Trophoblast cell (in vitro differentiated cells and primary cell): ENCODE results near the gene SLC12A9.
A peak's percentile ranks its signal among the peaks of the same experiment; 100 is the strongest.

Experiments used
- DNase-seq, 2 donors: peaks; one replicate each; pipeline ENCODE4 v3.0.0-alpha.2; 2016
- H2AFZ ChIP-seq: 2 replicates; pipeline ENCODE4 v1.6.1; 2013; ENCODE audit warnings: low read length, moderate library complexity, mild to moderate bottlenecking; ENCODE audit not compliant: insufficient read depth, poor library complexity
- H2AK5ac ChIP-seq: 2 replicates; pipeline ENCODE4 v1.6.1; 2013; ENCODE audit warnings: mild to moderate bottlenecking, low read length
- H2BK120ac ChIP-seq: 2 replicates; pipeline ENCODE4 v1.6.1; 2013; ENCODE audit warnings: low read length, mild to moderate bottlenecking, moderate library complexity; ENCODE audit not compliant: insufficient read depth, poor library complexity
- H2BK12ac ChIP-seq: 2 replicates; pipeline ENCODE4 v1.6.1; 2013; ENCODE audit warnings: mild to moderate bottlenecking, low read length, moderate library complexity
- H2BK5ac ChIP-seq: 2 replicates; pipeline ENCODE4 v1.6.1; 2013; ENCODE audit warnings: low read length, low read depth, moderate library complexity, mild to moderate bottlenecking; ENCODE audit not compliant: poor library complexity
- H3K14ac ChIP-seq: 2 replicates; pipeline ENCODE4 v1.6.1; 2013; ENCODE audit warnings: mild to moderate bottlenecking, low read length
- H3K18ac ChIP-seq: 2 replicates; pipeline ENCODE4 v1.6.1; 2013; ENCODE audit warnings: mild to moderate bottlenecking, low read length
- H3K23ac ChIP-seq: 2 replicates; pipeline ENCODE4 v1.6.1; 2013; ENCODE audit warnings: low read length
- H3K27ac ChIP-seq: 2 replicates; pipeline ENCODE4 v1.5.1; 2013; ENCODE audit warnings: low read depth, mild to moderate bottlenecking, inconsistent platforms, low read length, moderate library complexity
- H3K27me3 ChIP-seq: 2 replicates; pipeline ENCODE4 v1.6.1; 2013; ENCODE audit warnings: inconsistent platforms, mild to moderate bottlenecking, low read length, moderate library complexity; ENCODE audit not compliant: insufficient read depth
- H3K36me3 ChIP-seq, 2 experiments: 1 replicate in 1 of 2; 2 replicates in 1 of 2; pipeline ENCODE4 v1.6.1; 2013; ENCODE audit warnings: low read length in 2 of 2, mild to moderate bottlenecking in 2 of 2, moderate library complexity in 1 of 2; ENCODE audit not compliant: insufficient read depth in 2 of 2, control insufficient read depth in 1 of 2
- H3K4ac ChIP-seq: 2 replicates; pipeline ENCODE4 v1.6.1; 2013; ENCODE audit warnings: low read depth, mild to moderate bottlenecking, low read length, moderate library complexity
- H3K4me1 ChIP-seq, 2 experiments: 1 replicate in 1 of 2; 2 replicates in 1 of 2; pipeline ENCODE4 v1.6.1; 2013; ENCODE audit warnings: low read length in 2 of 2, mild to moderate bottlenecking in 2 of 2, moderate library complexity in 1 of 2; ENCODE audit not compliant: insufficient read depth in 2 of 2, control insufficient read depth in 1 of 2
- H3K4me2 ChIP-seq: 2 replicates; pipeline ENCODE4 v1.6.1; 2013; ENCODE audit warnings: inconsistent platforms, mild to moderate bottlenecking, low read length, moderate library complexity
- H3K4me3 ChIP-seq: 2 replicates; pipeline ENCODE4 v1.5.1; 2013; ENCODE audit warnings: mild to moderate bottlenecking, low read depth, low read length, inconsistent platforms
- H3K79me1 ChIP-seq: one replicate; pipeline ENCODE4 v1.6.1; 2013; ENCODE audit warnings: low read length
- H3K79me2 ChIP-seq: 2 replicates; pipeline ENCODE4 v1.6.1; 2013; ENCODE audit warnings: low read length, mild to moderate bottlenecking; ENCODE audit not compliant: control insufficient read depth, insufficient read depth, poor library complexity
- H3K9ac ChIP-seq: 2 replicates; pipeline ENCODE4 v1.6.1; 2013; ENCODE audit warnings: mild to moderate bottlenecking, low read length
- H3K9me3 ChIP-seq: 2 replicates; pipeline ENCODE4 v1.6.1; 2013; ENCODE audit warnings: low read depth, mild to moderate bottlenecking, control low read depth, inconsistent platforms, low read length; ENCODE audit not compliant: insufficient read depth
- H4K12ac ChIP-seq: 2 replicates; pipeline ENCODE4 v1.6.1; 2013; ENCODE audit warnings: low read depth, mild to moderate bottlenecking, low read length, moderate library complexity
- H4K8ac ChIP-seq: 2 replicates; pipeline ENCODE4 v1.6.1; 2013; ENCODE audit warnings: low read depth, mild to moderate bottlenecking, low read length, moderate library complexity
- H4K91ac ChIP-seq: one replicate; pipeline ENCODE4 v1.6.1; 2013; ENCODE audit warnings: low read depth, mild to moderate bottlenecking, low read length, moderate library complexity
- WGBS: extraction: QIAGEN DNeasy Blood & Tissue Kit; methylation state at CpG from one replicate; pipeline ENCODE4 v1.1.7; 2013; ENCODE audit warnings: missing lambda C conversion rate; ENCODE audit not compliant: insufficient read length, insufficient coverage; ENCODE audit errors: extremely low coverage; 5-methylcytosine and 5-hydroxymethylcytosine counted together

SLC12A9 gene

DNA sequence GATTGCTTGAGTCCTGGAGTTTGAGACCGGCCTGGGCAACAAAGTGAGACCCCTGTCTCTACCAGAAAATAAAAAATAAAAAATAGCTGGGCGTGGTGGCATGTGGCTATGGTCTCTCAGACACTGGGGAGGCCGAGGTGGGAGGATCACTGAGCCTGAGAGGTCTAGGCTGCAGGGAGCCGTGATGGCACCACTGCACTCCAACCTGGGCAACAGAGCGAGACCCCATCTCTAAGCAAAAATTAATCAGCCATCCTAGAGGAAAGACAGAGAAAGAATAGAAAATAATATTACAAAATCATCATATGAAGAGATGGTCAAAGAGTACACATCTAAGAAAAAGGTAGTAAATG, 20.3 kb upstream of the SLC12A9 start:
- H2BK5ac ChIP-seq: no peak overlapping the region
- H3K18ac ChIP-seq: no peak overlapping the region
- H3K23ac ChIP-seq: no peak overlapping the region
- no peak overlapping the region for H3K4me3 ChIP-seq
- no peak for DNase-seq
- no peak overlapping the region for H3K27ac ChIP-seq
- no peaks in the 10 kb centered on the region for H3K27me3 ChIP-seq
- H2BK12ac ChIP-seq: no peak overlapping the region
- H4K91ac ChIP-seq: no peak overlapping the region
- no peak overlapping the region for H4K8ac ChIP-seq
- no peaks in the 10 kb centered on the region for H3K9me3 ChIP-seq
- no peaks in the 10 kb centered on the region for H3K36me3 ChIP-seq
- peaks cover 9% of the 10 kb centered on the region for H3K79me2 ChIP-seq
- no peak overlapping the region for H3K4me2 ChIP-seq
- no peak overlapping the region for H3K4ac ChIP-seq
- H2AFZ ChIP-seq: no peak overlapping the region
- WGBS: no CpG with 5 or more reads among the region's 5 CpGs
- H3K79me1 ChIP-seq: peaks cover 28% of the 10 kb centered on the region
- peaks cover 11 to 15% of the 10 kb centered on the region in 2 experiments for H3K4me1 ChIP-seq
- no peak overlapping the region for H3K9ac ChIP-seq
- H2AK5ac ChIP-seq: no peak overlapping the region
- H3K14ac ChIP-seq: no peak overlapping the region
- no peak overlapping the region for H2BK120ac ChIP-seq
- H4K12ac ChIP-seq: no peak overlapping the region

DNA sequence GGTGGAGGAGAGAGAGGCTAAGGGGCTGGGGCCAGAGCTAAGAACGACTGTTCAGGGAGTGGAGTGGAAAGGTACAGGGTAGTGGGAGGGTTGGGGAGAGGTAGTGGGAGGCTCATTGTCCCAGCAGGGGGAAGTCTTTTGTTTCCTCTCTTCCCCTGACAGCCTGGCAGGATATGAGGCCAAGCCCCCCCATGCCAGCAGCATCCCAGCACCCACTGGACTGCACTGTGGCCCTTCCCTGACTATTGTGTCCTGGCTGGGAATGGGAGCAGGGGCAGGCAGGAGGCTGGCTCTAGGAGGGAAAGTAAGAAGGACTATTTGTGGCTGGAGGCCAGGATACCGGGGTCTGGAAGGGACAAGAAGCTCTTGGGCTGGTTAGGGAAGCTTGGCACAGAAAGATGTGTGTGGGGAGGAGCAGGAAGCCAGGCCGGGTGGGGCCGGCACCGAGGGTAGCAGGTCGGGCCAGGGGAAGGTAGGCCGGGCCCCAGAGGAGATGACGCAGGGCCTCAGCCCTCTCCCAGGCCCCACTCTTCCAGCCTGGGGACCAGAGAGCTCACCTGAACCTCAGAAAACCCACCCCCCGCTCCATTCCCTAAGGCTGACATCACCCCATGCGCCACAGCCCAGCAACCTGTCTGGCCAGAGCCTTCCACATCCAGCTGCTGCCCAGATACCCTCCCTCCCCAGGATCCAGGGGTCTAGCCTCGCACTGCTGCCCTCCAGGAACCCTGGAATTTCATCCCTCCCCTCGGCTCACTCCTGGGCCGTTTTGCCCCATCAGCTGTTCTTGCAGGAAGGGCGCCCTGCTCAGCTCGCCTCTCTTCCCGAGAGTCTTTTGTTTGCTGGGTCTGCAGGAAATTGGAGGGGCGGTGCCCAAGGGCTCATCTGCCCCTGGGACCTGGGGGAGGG, 16.4 kb upstream of the SLC12A9 start:
- H3K79me1 ChIP-seq: peaks cover 17% of the 10 kb centered on the region
- H3K18ac ChIP-seq: peak overlapping the region; percentile 93
- peak overlapping the region; percentile 95 for H2BK120ac ChIP-seq
- peak overlapping the region; percentile 99 for H4K91ac ChIP-seq
- no peaks in the 10 kb centered on the region for H3K27me3 ChIP-seq
- peak overlapping the region; percentile 88 for H4K12ac ChIP-seq
- no peak for DNase-seq
- H2BK12ac ChIP-seq: peak overlapping the region; percentile 86
- H2AK5ac ChIP-seq: peak overlapping the region; percentile 93
- whole genome bisulfite sequencing: no CpG with 5 or more reads among the region's 17 CpGs
- peak overlapping the region; percentile 93 for H3K27ac ChIP-seq
- peak overlapping the region; percentile 87 for H2BK5ac ChIP-seq
- H4K8ac ChIP-seq: peak overlapping the region; percentile 90
- peaks cover 4% of the 10 kb centered on the region for H3K79me2 ChIP-seq
- peaks cover 8 to 10% of the 10 kb centered on the region in 2 experiments for H3K4me1 ChIP-seq
- peak overlapping the region; percentile 77 for H2AFZ ChIP-seq
- peak overlapping the region; percentile 30 for H3K9ac ChIP-seq
- H3K4me3 ChIP-seq: no peak overlapping the region
- no peaks in the 10 kb centered on the region for H3K9me3 ChIP-seq
- no peaks in the 10 kb centered on the region for H3K36me3 ChIP-seq
- H3K4ac ChIP-seq: peak overlapping the region; percentile 71
- H3K4me2 ChIP-seq: peak overlapping the region; percentile 46
- peak overlapping the region; percentile 91 for H3K14ac ChIP-seq
- H3K23ac ChIP-seq: no peak overlapping the region

DNA sequence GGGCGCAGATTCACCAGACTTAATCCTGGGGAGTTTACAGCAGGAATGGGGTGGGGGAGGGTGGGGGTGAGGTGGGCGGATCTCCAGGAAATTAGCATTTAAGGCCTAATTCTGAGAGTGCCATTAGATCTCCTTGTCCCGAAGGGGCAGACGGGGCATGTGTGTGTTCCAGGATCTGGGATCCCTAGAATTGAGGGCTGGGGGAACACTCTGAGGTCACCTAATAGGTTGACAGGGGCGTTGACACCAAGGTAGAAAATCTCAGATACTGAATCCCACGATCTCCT, 15.8 kb upstream of the SLC12A9 start:
- Histone ChIP-seq H3K9ac (peak overlapping the region; percentile 59), H2BK5ac (peak overlapping the region; percentile 92), H3K18ac (no peak overlapping the region), H3K23ac (no peak overlapping the region), H3K36me3 (no peaks in the 10 kb centered on the region), H3K79me1 (peaks cover 17% of the 10 kb centered on the region), H3K9me3 (no peaks in the 10 kb centered on the region), H2BK120ac (peak overlapping the region; percentile 93), H3K4ac (peak overlapping the region; percentile 68), H3K4me3 (no peak overlapping the region), H2AK5ac (no peak overlapping the region), H3K4me1 (peaks cover 8 to 10% of the 10 kb centered on the region in 2 experiments), H3K27ac (peak overlapping the region; percentile 93), H4K91ac (peak overlapping the region; percentile 99), H3K14ac (peak overlapping the region; percentile 94), H4K12ac (peak overlapping the region; percentile 98), H4K8ac (peak overlapping the region; percentile 99), H3K27me3 (no peaks in the 10 kb centered on the region), H3K4me2 (peak overlapping the region; percentile 55), H3K79me2 (peaks cover 4% of the 10 kb centered on the region), H2AFZ (peak overlapping the region; percentile 77), H2BK12ac (peak overlapping the region; percentile 42)
- DNase-seq: no peak
- no CpG with 5 or more reads among the region's 6 CpGs for WGBS

DNA sequence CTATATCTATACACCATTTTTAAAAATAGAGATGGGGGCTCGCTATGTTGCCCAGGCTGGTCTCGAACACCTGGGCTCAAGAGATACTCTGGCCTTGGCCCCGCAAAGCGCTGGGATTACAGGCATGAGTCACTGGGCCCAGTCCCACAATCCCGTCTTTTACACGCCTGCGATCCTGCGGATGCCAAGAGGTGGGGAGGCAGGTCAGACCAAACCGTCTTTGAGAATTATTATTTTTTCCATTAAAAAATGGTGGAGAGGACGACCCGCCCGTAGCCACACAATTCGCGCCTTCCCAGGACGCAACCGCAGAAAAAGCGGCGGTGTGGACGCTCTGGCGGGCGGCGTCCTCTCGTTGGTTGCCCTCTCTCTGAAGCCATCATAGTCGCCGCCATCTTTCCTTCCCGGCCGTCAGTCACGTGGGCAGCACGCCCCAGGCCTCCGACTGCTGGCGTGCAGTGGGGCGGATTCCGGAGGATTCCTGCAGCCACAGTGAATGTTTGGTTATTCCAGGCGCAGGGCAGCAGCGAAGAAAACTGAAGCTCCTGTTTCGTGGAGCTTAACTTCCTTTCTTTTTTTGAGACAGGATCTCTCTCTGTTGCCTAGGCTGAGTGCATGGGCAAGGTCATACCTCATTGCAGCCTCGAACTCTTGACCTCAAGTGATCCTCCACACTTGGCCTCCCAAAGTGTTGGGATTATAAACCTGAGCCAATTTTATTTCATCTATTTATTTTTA, 15.2 kb upstream of the SLC12A9 start:
- Histone ChIP-seq H2AFZ (peak overlapping the region; percentile 77), H3K4me1 (peaks cover 8 to 10% of the 10 kb centered on the region in 2 experiments), H4K8ac (peak overlapping the region; percentile 99), H2AK5ac (peak overlapping the region; percentile 83), H3K9me3 (no peaks in the 10 kb centered on the region), H3K23ac (no peak overlapping the region), H3K79me2 (peaks cover 4% of the 10 kb centered on the region), H3K27me3 (no peaks in the 10 kb centered on the region), H3K18ac (peak overlapping the region; percentile 80), H3K9ac (peak overlapping the region; percentile 73), H3K4me2 (peak overlapping the region; percentile 62), H2BK5ac (peak overlapping the region; percentile 92), H3K36me3 (no peaks in the 10 kb centered on the region), H3K14ac (peak overlapping the region; percentile 94), H3K79me1 (peaks cover 17% of the 10 kb centered on the region), H4K91ac (peak overlapping the region; percentile 99), H2BK12ac (peak overlapping the region; percentile 42), H3K4ac (peak overlapping the region; percentile 70), H3K4me3 (no peak overlapping the region), H4K12ac (peak overlapping the region; percentile 98), H3K27ac (peak overlapping the region; percentile 93), H2BK120ac (peak overlapping the region; percentile 93)
- no CpG with 5 or more reads among the region's 37 CpGs for WGBS
- peak; percentile 85 to 90 for DNase-seq
